HEK293 (cell line): ENCODE data around the gene WASHC4.
A peak's percentile ranks its signal among the peaks of the same experiment; 100 is the strongest.

Experiments used
- PRDM10 ChIP-seq: fragments of 450-650 bp; formaldehyde crosslinking; IDR thresholded peaks from 2 replicates; pipeline ENCODE4 v1.5.1; 2016; ENCODE audit warnings: missing biosample characterization, missing genetic modification characterization
- SP2 ChIP-seq: fragments of 450-650 bp; formaldehyde crosslinking; IDR thresholded peaks from 2 replicates; pipeline ENCODE4 v1.5.1; 2016; ENCODE audit warnings: missing biosample characterization, missing genetic modification characterization
- SP3 ChIP-seq: fragments of 450-650 bp; formaldehyde crosslinking; IDR thresholded peaks from 2 replicates; pipeline ENCODE4 v1.5.1; 2016; ENCODE audit warnings: missing biosample characterization, missing genetic modification characterization
- ZFHX2 ChIP-seq: fragments of 450-650 bp; formaldehyde crosslinking; conservative IDR thresholded peaks from 2 replicates; pipeline ENCODE4 v1.5.1; 2016; ENCODE audit warnings: missing biosample characterization, missing genetic modification characterization
- ZNF133 ChIP-seq: fragments of 450-650 bp; formaldehyde crosslinking; IDR thresholded peaks from 2 replicates; pipeline ENCODE4 v1.5.1; 2016; ENCODE audit warnings: missing biosample characterization, missing genetic modification characterization
- ZNF280C ChIP-seq: fragments of 450-650 bp; formaldehyde crosslinking; IDR thresholded peaks from 2 replicates; pipeline ENCODE4 v1.5.1; 2016; ENCODE audit warnings: missing biosample characterization, missing genetic modification characterization
- ZNF311 ChIP-seq: fragments of 450-650 bp; formaldehyde crosslinking; IDR thresholded peaks from 2 replicates; pipeline ENCODE4 v1.5.1; 2017; ENCODE audit warnings: missing biosample characterization, missing genetic modification characterization, borderline replicate concordance
- ZNF335 ChIP-seq: fragments of 450-650 bp; formaldehyde crosslinking; conservative IDR thresholded peaks from 2 replicates; pipeline ENCODE4 v1.5.1; 2016; ENCODE audit warnings: missing biosample characterization, missing genetic modification characterization
- ZNF366 ChIP-seq: fragments of 450-650 bp; formaldehyde crosslinking; conservative IDR thresholded peaks from 2 replicates; pipeline ENCODE4 v1.5.1; 2016; ENCODE audit warnings: missing biosample characterization, missing genetic modification characterization
- ZNF660 ChIP-seq: fragments of 450-650 bp; IDR thresholded peaks from 2 replicates; pipeline ENCODE4 v1.5.1; 2018; ENCODE audit warnings: missing biosample characterization, mild to moderate bottlenecking, missing genetic modification characterization
- ZNF707 ChIP-seq: fragments of 450-650 bp; formaldehyde crosslinking; IDR thresholded peaks from 2 replicates; pipeline ENCODE4 v1.5.1; 2016; ENCODE audit warnings: missing biosample characterization, missing genetic modification characterization
- ZNF837 ChIP-seq: fragments of 450-650 bp; formaldehyde crosslinking; IDR thresholded peaks from 2 replicates; pipeline ENCODE4 v1.5.1; 2016; ENCODE audit warnings: missing biosample characterization, missing genetic modification characterization
- ZSCAN16 ChIP-seq: fragments of 450-650 bp; formaldehyde crosslinking; IDR thresholded peaks from 2 replicates; pipeline ENCODE4 v1.5.1; 2016; ENCODE audit warnings: missing biosample characterization, missing genetic modification characterization
- ZSCAN30 ChIP-seq: fragments of 450-650 bp; IDR thresholded peaks from 2 replicates; pipeline ENCODE4 v1.5.1; 2018; ENCODE audit warnings: missing biosample characterization, mild to moderate bottlenecking, missing genetic modification characterization, moderate library complexity
- TF ChIP-seq, protein P1 (sequence below): fragments of 450-650 bp; formaldehyde crosslinking; IDR thresholded peaks from 2 replicates; pipeline ENCODE4 v1.5.1; 2016; ENCODE audit warnings: missing biosample characterization, missing genetic modification characterization, borderline replicate concordance
- TF ChIP-seq, protein P2 (sequence below): fragments of 450-650 bp; formaldehyde crosslinking; IDR thresholded peaks from 2 replicates; pipeline ENCODE4 v1.5.1; 2017; ENCODE audit warnings: missing biosample characterization, missing genetic modification characterization

WASHC4 gene

DNA sequence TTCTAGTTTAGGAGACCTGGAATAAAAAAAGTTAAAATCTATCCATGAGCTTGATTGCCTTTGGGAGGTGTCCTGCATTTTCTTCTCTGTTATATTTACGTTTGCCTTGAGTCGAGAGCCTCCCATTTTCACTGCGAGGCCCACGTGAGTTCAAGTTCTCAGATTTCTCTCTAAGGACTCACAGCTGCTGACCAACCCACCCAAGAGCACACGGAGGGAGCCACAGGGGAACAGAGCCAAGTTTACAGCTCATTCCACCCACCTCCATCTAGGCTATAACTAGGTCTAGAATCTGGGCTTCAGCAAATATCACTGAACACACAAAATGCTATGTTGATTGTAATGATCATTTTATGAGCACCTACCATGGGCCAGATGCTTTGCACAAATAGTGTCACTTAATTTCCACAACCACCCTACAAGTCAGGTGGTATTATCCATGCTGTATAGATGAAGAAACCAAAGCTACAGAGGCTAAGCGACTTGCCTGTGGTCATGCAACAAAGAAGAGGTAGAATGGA, 40.0 kb upstream of the WASHC4 start (continued):
- TF ChIP-seq, protein P1, sequence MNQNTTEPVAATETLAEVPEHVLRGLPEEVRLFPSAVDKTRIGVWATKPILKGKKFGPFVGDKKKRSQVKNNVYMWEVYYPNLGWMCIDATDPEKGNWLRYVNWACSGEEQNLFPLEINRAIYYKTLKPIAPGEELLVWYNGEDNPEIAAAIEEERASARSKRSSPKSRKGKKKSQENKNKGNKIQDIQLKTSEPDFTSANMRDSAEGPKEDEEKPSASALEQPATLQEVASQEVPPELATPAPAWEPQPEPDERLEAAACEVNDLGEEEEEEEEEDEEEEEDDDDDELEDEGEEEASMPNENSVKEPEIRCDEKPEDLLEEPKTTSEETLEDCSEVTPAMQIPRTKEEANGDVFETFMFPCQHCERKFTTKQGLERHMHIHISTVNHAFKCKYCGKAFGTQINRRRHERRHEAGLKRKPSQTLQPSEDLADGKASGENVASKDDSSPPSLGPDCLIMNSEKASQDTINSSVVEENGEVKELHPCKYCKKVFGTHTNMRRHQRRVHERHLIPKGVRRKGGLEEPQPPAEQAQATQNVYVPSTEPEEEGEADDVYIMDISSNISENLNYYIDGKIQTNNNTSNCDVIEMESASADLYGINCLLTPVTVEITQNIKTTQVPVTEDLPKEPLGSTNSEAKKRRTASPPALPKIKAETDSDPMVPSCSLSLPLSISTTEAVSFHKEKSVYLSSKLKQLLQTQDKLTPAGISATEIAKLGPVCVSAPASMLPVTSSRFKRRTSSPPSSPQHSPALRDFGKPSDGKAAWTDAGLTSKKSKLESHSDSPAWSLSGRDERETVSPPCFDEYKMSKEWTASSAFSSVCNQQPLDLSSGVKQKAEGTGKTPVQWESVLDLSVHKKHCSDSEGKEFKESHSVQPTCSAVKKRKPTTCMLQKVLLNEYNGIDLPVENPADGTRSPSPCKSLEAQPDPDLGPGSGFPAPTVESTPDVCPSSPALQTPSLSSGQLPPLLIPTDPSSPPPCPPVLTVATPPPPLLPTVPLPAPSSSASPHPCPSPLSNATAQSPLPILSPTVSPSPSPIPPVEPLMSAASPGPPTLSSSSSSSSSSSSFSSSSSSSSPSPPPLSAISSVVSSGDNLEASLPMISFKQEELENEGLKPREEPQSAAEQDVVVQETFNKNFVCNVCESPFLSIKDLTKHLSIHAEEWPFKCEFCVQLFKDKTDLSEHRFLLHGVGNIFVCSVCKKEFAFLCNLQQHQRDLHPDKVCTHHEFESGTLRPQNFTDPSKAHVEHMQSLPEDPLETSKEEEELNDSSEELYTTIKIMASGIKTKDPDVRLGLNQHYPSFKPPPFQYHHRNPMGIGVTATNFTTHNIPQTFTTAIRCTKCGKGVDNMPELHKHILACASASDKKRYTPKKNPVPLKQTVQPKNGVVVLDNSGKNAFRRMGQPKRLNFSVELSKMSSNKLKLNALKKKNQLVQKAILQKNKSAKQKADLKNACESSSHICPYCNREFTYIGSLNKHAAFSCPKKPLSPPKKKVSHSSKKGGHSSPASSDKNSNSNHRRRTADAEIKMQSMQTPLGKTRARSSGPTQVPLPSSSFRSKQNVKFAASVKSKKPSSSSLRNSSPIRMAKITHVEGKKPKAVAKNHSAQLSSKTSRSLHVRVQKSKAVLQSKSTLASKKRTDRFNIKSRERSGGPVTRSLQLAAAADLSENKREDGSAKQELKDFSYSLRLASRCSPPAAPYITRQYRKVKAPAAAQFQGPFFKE (tag by site-specific recombination): no peak
- TF ChIP-seq SP2 (no peak), ZNF335 (0 out of 2 replicates have a peak, but pooled peaks have one; percentile 10), ZNF133 (tag by site-specific recombination) (no peak), ZNF280C (no peak), ZNF660 (tag by site-specific recombination) (no peak), ZSCAN30 (tag by site-specific recombination) (no peak), ZNF837 (tag by site-specific recombination) (no peak), ZSCAN16 (tag by site-specific recombination) (no peak), ZNF366 (tag by site-specific recombination) (no peak), SP3 (tag by site-specific recombination) (no peak), ZFHX2 (tag by site-specific recombination) (peak; percentile 72), ZNF311 (tag by site-specific recombination) (no peak), ZNF707 (tag by site-specific recombination) (no peak), PRDM10 (tag by site-specific recombination) (peak; percentile 97)
- TF ChIP-seq, protein P2, sequence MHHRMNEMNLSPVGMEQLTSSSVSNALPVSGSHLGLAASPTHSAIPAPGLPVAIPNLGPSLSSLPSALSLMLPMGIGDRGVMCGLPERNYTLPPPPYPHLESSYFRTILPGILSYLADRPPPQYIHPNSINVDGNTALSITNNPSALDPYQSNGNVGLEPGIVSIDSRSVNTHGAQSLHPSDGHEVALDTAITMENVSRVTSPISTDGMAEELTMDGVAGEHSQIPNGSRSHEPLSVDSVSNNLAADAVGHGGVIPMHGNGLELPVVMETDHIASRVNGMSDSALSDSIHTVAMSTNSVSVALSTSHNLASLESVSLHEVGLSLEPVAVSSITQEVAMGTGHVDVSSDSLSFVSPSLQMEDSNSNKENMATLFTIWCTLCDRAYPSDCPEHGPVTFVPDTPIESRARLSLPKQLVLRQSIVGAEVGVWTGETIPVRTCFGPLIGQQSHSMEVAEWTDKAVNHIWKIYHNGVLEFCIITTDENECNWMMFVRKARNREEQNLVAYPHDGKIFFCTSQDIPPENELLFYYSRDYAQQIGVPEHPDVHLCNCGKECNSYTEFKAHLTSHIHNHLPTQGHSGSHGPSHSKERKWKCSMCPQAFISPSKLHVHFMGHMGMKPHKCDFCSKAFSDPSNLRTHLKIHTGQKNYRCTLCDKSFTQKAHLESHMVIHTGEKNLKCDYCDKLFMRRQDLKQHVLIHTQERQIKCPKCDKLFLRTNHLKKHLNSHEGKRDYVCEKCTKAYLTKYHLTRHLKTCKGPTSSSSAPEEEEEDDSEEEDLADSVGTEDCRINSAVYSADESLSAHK (tag by site-specific recombination): no peak
